GM12878 (cell line): Measurements from ENCODE around the gene FAS. TPM values are rescaled to one million over a fixed set of nuclear protein-coding genes. Genes with fewer than 3 reads are reported as not detected.

ENCODE experiments used
- ATAC-seq: fragments of 200-7000 bp; cut with Tn5 transposase; 3 replicates; pipeline ENCODE4 v1.9.1; 2020; ENCODE audit warnings: mild to moderate bottlenecking, moderate library complexity
- BruUV-seq: library from RNA; stranded (reverse); fragments of 400-500 nt; replicated peaks from 2 replicates; lab custom pipeline; 2021; lab: Mats Ljungman, UMichigan
- CTCF ChIA-PET: fragments of 300-600 bp; sonication (Branson Sonifier 250); formaldehyde crosslinking; extraction: SDS; loops from one replicate; lab custom pipeline; 2021; ENCODE audit warnings: inconsistent platforms; lab: Yijun Ruan, JAX
- POLR2A ChIA-PET: fragments of 350-600 bp; formaldehyde crosslinking; extraction: SDS; loops from one replicate; lab custom pipeline; 2021; ENCODE audit warnings: inconsistent platforms; lab: Charles Lee
- RAD21 ChIA-PET: fragments of 300-600 bp; sonication (Branson Sonifier 250); formaldehyde crosslinking; loops from one replicate; lab custom pipeline; 2023; ENCODE audit warnings: antibody characterized with exemption; ENCODE audit not compliant: unreplicated experiment; lab: Charles Lee
- SMC1A ChIA-PET: fragments of 300-600 bp; sonication (Branson Sonifier 250); formaldehyde crosslinking; loops from one replicate; lab custom pipeline; 2023; ENCODE audit not compliant: unreplicated experiment, uncharacterized antibody; lab: Charles Lee
- DNase-seq: peaks from one replicate; pipeline ENCODE4 v3.0.0-alpha.2; 2011; ENCODE audit warnings: low read depth, low spot score
- FAIRE-seq: peaks from 3 replicates; lab custom pipeline; 2011; peaks lifted over from hg19 to GRCh38; lab: Jason Lieb, UNC
- H2AFZ ChIP-seq: 2 replicates; pipeline ENCODE4 v1.6.0; 2011; ENCODE audit warnings: low read depth, low read length, control low read depth; ENCODE audit not compliant: control insufficient read depth
- H3K27ac ChIP-seq: 2 replicates; pipeline ENCODE4 v1.5.1; 2011; ENCODE audit warnings: control low read depth; ENCODE audit not compliant: control insufficient read depth, insufficient read depth
- H3K27me3 ChIP-seq, 2 experiments: replicated peaks in 1 of 2; 2 replicates each; pipeline versions ENCODE4 v1.6.0 to v1.6.1; 2011; ENCODE audit warnings: low read length in 1 of 2; ENCODE audit not compliant: control insufficient read depth in 2 of 2, insufficient read depth in 2 of 2
- H3K36me3 ChIP-seq, 2 experiments: 2 replicates each; pipeline ENCODE4 v1.5.1; 2011; ENCODE audit warnings: low read length in 1 of 2; ENCODE audit not compliant: control insufficient read depth in 2 of 2, insufficient read depth in 2 of 2
- H3K4me1 ChIP-seq: 2 replicates; pipeline ENCODE4 v1.6.1; 2011; ENCODE audit warnings: mild to moderate bottlenecking, low read length, moderate library complexity, mixed read lengths; ENCODE audit not compliant: control insufficient read depth, insufficient read depth
- H3K4me2 ChIP-seq: 2 replicates; pipeline ENCODE4 v1.6.0; 2011; ENCODE audit warnings: control low read depth; ENCODE audit not compliant: control insufficient read depth, insufficient read depth
- H3K4me3 ChIP-seq: fragments of 200-600 bp; sonication (generic); 2 replicates; pipeline ENCODE4 v1.5.1; 2016
- H3K79me2 ChIP-seq: 2 replicates; pipeline ENCODE4 v1.6.0; 2011; ENCODE audit warnings: low read length; ENCODE audit not compliant: control insufficient read depth, insufficient read depth
- H3K9ac ChIP-seq: 2 replicates; pipeline ENCODE4 v1.8.0; 2011; ENCODE audit warnings: low read length, control low read depth, mixed read lengths; ENCODE audit not compliant: control insufficient read depth, insufficient read depth
- H3K9me3 ChIP-seq: replicated peaks from 3 replicates; pipeline ENCODE4 v1.5.1; 2011; ENCODE audit warnings: mild to moderate bottlenecking, low read length; ENCODE audit not compliant: control insufficient read depth, insufficient read depth
- H4K20me1 ChIP-seq: 2 replicates; pipeline ENCODE4 v1.6.0; 2011; ENCODE audit not compliant: control insufficient read depth, insufficient read depth
- ATF3 ChIP-seq: IDR thresholded peaks from 2 replicates; pipeline ENCODE4 v1.6.1; 2011; ENCODE audit warnings: low read depth, mild to moderate bottlenecking, low read length, moderate library complexity, borderline replicate concordance; ENCODE audit errors: extremely low read depth
- ATF7 ChIP-seq: fragments of 450-650 bp; IDR thresholded peaks from 2 replicates; pipeline ENCODE4 v1.6.1; 2016; ENCODE audit warnings: low read depth, mild to moderate bottlenecking
- BHLHE40 ChIP-seq, 2 experiments: fragments of 450-650 bp in 1 of 2; IDR thresholded peaks; 2 replicates each; pipeline ENCODE4 v1.6.1; 2011 to 2017; ENCODE audit warnings: low read depth in 2 of 2, borderline replicate concordance in 1 of 2, improper control_type of control experiment in 1 of 2, low read length in 1 of 2, mild to moderate bottlenecking in 1 of 2
- E4F1 ChIP-seq: fragments of 450-650 bp; IDR thresholded peaks from 2 replicates; pipeline ENCODE4 v1.6.1; 2018; ENCODE audit warnings: borderline replicate concordance, mild to moderate bottlenecking; ENCODE audit not compliant: partially characterized antibody
- ELK1 ChIP-seq: IDR thresholded peaks from 2 replicates; pipeline ENCODE4 v1.6.1; 2012; ENCODE audit warnings: low read depth, low read length, improper control_type of control experiment
- NBN ChIP-seq: fragments of 450-650 bp; IDR thresholded peaks from 2 replicates; pipeline ENCODE4 v1.6.1; 2016
- NRF1 ChIP-seq: conservative IDR thresholded peaks from 2 replicates; pipeline ENCODE4 v1.6.1; 2011; ENCODE audit warnings: mild to moderate bottlenecking, low read depth, low read length, improper control_type of control experiment
- POLR2AphosphoS2 ChIP-seq: IDR thresholded peaks from 2 replicates; pipeline ENCODE4 v1.6.1; 2011; ENCODE audit warnings: low read depth, mild to moderate bottlenecking, low read length, improper control_type of control experiment, moderate library complexity
- RAD21 ChIP-seq: IDR thresholded peaks from 2 replicates; pipeline ENCODE4 v1.6.1; 2011; ENCODE audit warnings: mild to moderate bottlenecking, low read depth, low read length, moderate library complexity; ENCODE audit not compliant: insufficient read depth
- SMAD1 ChIP-seq: fragments of 450-650 bp; IDR thresholded peaks from 2 replicates; pipeline ENCODE4 v1.6.1; 2018; ENCODE audit warnings: mild to moderate bottlenecking, low read depth; ENCODE audit not compliant: partially characterized antibody
- STAT1 ChIP-seq: fragments of 450-650 bp; conservative IDR thresholded peaks from 2 replicates; pipeline ENCODE4 v1.6.1; 2014; ENCODE audit warnings: antibody characterized with exemption, mild to moderate bottlenecking
- TCF7 ChIP-seq: IDR thresholded peaks from 2 replicates; pipeline ENCODE4 v1.6.1; 2014; ENCODE audit warnings: antibody characterized with exemption, borderline replicate concordance
- YBX1 ChIP-seq: fragments of 450-650 bp; IDR thresholded peaks from 2 replicates; pipeline ENCODE4 v1.6.1; 2016; ENCODE audit warnings: antibody characterized with exemption
- WGBS: methylation state at CpG from one replicate; pipeline ENCODE4 v1.1.6; 2016; ENCODE audit warnings: low lambda C conversion rate; ENCODE audit not compliant: insufficient replicate concordance, insufficient coverage; ENCODE audit errors: missing lambda C conversion rate; 5-methylcytosine and 5-hydroxymethylcytosine counted together
- in situ Hi-C: fragments of 300-500 bp; cut with MboI; formaldehyde crosslinking; loops from 9 replicates; pipeline ENCODE4 v1.14.3; 2018; ENCODE audit warnings: mixed read lengths
- intact Hi-C: fragments of 100-400 bp; cut with micrococcal nuclease; formaldehyde crosslinking; loops from one replicate; pipeline ENCODE4 v1.14.2; 2022; ENCODE audit not compliant: unreplicated experiment
- polyA plus RNA-seq, 11 experiments: library from polyadenylated mRNA; depleted of rRNA in 4 of 11; unstranded in 6 of 11; stranded (reverse) in 5 of 11; fragments of >200 nt; fragmentation: Nextera tagmentation in 4 of 11; fragmentation: Illumina TruSeq in 1 of 11; extraction: Ambion mirVana in 4 of 11; extraction: Trizol in 1 of 11; gene quantifications; 1 replicate in 1 of 11; 2 replicates in 10 of 11; pipeline versions ENCODE4 v1.2.1 to v1.2.3, GENCODE V29; 2011 to 2016; ENCODE audit warnings: inconsistent platforms in 2 of 11, missing spikeins in 2 of 11, low read depth in 1 of 11
- total RNA-seq, 4 experiments: library from RNA; depleted of rRNA in 3 of 4; stranded (reverse); fragments of >200 nt in 3 of 4; fragmentation: Illumina TruSeq in 1 of 4; extraction: Trizol in 1 of 4; gene quantifications; 2 replicates each; pipeline versions ENCODE4 v1.2.1 to v1.2.3, GENCODE V29; 2013 to 2021

The FAS gene
- total and polyA plus RNA-seq, 10 of the 15 experiments (the other 5 are each of a cell fraction or from before 2014, with no cell fraction given), result 50.1 to 147 (median 69.9) TPM

- Histone ChIP-seq H2AFZ (no peak overlapping the region), H3K27ac (no peak overlapping the region), H3K4me2 (no peak overlapping the region), H3K9me3 (no peaks in the 10 kb centered on the region), H3K36me3 (no peaks in the 10 kb centered on the region), H3K27me3 (no peaks in the 10 kb centered on the region), H3K9ac (no peak overlapping the region), H3K79me2 (no peaks in the 10 kb centered on the region), H3K4me1 (no peaks in the 10 kb centered on the region), H3K4me3 (no peak overlapping the region), H4K20me1 (no peaks in the 10 kb centered on the region)
- ATAC-seq, result no peak
- intact Hi-C loops (no loop called here), in situ Hi-C loops (no loop called here)
- POLR2A ChIA-PET, result no interaction called here
- FAIRE-seq, result no peak
- DNase-seq, result no peak
- CTCF ChIA-PET, result interaction anchor here (1.3 to 1.6 kb wide), 2 partner anchors 19 to 35 kb away, joined by 4 to 5 read pairs; no protein-coding TSS in a partner anchor
- SMC1A ChIA-PET, result no interaction called here
- TF ChIP-seq NRF1 (no peak), YBX1 (no peak), ATF7 (no peak), POLR2AphosphoS2 (no peak), STAT1 (no peak), ELK1 (no peak), BHLHE40 (IDR thresholded peaks at IDR 0.05; ENCODE audit: borderline replicate concordance in 1 of 2, low read depth in 2 of 2, low read length in 1 of 2) (no peak), NBN (no peak), ATF3 (no peak), RAD21 (no peak), SMAD1 (no peak), E4F1 (no peak), TCF7 (no peak)
- 95% methylated on average over 2 of the region's 2 CpGs for WGBS
- BruUV-seq, result no TSS peak
- RAD21 ChIA-PET, result no interaction called here
Observed at GRCh38 chr10:88968391-88968790, 22.2 kb upstream of the FAS start.
